ENCODE data around the gene MYCN.
A peak's percentile ranks its signal among the peaks of the same experiment; 100 is the strongest.

The MYCN gene

GRCh38 chr2:15932394-15933183 lies 7.8 kb upstream of the MYCN start:
- peak; percentile 12 to 68 for DNase-seq

GRCh38 chr2:15933184-15933845 lies 7.0 kb upstream of the MYCN start:
- DNase-seq, result no peak

DNA sequence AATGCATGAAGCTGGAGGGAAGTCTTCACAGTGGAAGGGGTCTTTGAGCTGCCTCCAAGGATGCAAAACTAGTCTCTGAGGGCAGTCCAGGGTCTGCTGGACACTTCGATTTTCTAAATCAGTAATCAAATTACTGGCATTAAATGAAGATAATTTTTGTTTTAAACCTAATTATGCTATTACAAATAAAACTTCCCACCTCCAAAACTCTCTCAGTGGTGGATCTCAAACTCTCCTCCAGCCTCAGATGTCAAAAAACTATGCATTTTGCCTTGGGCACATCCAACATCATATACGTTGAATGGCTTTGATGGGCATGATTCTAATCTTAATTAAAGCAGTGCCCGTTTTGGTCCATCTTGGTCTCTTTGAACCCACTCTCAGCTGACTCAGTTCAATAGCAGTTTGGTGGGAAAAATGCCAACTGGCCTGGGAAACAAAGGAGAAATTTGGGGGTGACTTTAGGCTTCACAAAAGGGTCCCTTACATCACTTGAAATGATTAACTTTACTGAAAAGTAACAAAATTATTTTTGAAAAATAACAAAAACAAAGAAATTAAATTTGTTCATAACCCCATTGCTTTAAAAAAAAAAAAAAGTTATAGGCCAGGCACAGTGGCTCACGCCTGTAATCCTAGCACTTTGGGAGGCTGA lies 5.9 kb upstream of the MYCN start:
- no peak for DNase-seq

- DNase-seq, result no peak
These were observed 5.2 kb upstream of the MYCN start for GRCh38 chr2:15935189-15935588.

GRCh38 chr2:15935675-15936074 lies 4.7 kb upstream of the MYCN start:
- no peak for DNase-seq

DNA sequence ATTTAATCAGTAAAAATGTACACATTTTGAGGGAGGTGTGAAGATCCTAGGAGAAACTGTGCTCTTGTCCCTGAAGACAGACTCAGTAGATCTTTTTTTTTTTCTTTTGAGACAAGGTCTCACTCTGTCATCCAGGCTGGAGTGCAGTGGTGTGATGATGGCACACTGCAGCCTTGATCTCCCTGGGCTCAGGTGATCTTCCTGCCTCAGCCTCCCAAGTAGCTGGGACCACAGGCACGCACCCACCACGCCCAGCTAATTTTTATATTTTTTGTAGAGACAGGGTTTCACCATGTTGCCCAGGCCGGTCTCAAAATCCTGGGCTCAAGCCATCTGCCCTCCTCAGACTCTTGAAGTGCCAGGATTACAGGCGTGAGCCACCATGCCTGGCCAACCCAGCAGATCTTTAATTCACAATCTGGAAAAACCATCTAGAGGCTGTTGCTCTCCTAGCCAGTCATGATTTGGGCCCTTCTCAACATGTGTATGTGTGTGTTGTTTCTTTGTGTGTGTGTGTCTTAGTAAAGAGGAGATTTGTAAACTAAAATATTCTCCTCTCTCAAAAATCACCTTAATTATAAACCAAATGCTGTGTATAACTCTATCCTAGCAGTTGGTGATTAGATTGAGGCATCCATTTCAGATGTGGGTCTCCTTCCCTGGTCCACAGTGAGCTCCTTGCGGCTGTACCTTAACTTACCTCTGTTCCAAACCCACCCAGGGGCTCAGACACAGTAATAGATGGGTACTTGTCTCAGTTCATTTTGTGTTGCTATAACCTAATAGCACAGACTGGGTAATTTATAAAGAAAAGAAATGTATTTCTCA lies 3.9 kb upstream of the MYCN start:
- DNase-seq, result peak; percentile 60 to 75

GRCh38 chr2:15937105-15937881 lies 3.1 kb upstream of the MYCN start:
- DNase-seq, result no peak

- no peak for DNase-seq
These were observed 2.2 kb upstream of the MYCN start for GRCh38 chr2:15937882-15938802.

GRCh38 chr2:15938803-15939555 lies 1.4 kb upstream of the MYCN start:
- DNase-seq, result no peak

- DNase-seq, result peak in 1 of 2 experiments; percentile 55
These were observed 845 bp upstream of the MYCN start for GRCh38 chr2:15939556-15939853.

DNA sequence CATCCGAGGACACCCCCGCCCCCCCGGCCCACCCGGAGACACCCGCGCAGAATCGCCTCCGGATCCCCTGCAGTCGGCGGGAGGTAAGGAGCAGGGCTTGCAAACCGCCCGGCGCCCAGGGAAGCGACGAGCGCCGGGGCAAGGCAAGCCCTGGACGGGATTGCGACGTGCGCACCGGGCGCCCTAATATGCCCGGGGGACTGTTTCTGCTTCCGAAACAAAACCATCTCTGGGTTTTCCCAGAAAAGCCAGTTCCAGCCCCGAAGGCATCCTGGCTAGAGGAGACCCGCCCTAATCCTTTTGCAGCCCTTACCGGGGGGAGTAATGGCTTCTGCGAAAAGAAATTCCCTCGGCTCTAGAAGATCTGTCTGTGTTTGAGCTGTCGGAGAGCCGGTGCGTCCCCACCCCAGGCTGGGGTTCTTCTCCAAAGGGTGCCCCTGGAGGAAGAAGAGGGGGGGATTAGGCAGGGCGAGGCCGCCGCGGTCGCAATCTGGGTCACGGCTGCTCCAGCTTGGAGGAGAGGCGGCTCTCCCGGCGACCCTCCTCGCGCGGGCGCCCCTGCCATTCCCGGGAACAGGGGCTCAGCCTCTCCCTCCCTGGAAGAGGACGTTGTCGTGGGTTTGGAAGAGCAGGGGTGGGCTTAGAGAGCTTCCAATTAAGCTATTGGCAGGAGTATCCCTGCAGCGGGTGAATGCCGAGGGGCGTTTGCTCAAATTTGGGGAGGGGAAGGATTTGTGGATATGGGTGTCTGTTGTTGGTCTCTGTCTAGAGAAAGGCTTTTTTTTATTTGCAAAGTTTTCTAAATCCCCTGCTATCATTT lies 521 bp downstream of the MYCN start:
- peak; percentile 48 to 69 for DNase-seq

GRCh38 chr2:15941481-15941850 lies 1.1 kb downstream of the MYCN start:
- DNase-seq, result peak in 1 of 2 experiments; percentile 50

DNA sequence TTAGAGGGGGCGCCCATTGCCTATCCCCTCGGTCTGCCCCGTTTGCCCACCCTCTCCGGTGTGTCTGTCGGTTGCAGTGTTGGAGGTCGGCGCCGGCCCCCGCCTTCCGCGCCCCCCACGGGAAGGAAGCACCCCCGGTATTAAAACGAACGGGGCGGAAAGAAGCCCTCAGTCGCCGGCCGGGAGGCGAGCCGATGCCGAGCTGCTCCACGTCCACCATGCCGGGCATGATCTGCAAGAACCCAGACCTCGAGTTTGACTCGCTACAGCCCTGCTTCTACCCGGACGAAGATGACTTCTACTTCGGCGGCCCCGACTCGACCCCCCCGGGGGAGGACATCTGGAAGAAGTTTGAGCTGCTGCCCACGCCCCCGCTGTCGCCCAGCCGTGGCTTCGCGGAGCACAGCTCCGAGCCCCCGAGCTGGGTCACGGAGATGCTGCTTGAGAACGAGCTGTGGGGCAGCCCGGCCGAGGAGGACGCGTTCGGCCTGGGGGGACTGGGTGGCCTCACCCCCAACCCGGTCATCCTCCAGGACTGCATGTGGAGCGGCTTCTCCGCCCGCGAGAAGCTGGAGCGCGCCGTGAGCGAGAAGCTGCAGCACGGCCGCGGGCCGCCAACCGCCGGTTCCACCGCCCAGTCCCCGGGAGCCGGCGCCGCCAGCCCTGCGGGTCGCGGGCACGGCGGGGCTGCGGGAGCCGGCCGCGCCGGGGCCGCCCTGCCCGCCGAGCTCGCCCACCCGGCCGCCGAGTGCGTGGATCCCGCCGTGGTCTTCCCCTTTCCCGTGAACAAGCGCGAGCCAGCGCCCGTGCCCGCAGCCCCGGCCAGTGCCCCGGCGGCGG lies 1.7 kb downstream of the MYCN start:
- DNase-seq, result peak in 1 of 2 experiments; percentile 46

DNA sequence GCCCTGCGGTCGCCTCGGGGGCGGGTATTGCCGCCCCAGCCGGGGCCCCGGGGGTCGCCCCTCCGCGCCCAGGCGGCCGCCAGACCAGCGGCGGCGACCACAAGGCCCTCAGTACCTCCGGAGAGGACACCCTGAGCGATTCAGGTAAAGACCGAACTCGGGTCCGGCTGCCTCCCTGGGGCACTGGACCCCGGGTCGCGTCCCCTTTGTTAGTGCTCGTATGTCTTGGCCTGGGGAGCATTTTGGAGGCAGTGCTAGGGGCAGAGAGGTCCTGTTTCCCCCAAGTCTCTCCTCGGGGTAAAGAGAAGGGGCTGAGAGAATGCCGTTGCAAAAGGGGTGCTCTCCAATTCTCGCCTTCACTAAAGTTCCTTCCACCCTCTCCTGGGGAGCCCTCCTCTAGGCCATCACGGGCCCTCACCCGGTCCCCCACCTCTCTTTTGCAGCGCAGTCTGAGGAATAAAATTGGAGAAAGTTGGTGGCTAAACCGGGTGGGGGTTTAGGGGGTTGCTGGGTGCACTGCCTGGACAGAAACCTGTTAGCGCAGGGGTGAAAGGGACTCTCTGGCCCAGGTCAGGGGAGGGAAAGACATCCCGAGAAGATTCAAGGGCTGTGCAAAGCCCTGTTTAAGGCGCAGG lies 2.5 kb downstream of the MYCN start:
- DNase-seq, result no peak

DNA sequence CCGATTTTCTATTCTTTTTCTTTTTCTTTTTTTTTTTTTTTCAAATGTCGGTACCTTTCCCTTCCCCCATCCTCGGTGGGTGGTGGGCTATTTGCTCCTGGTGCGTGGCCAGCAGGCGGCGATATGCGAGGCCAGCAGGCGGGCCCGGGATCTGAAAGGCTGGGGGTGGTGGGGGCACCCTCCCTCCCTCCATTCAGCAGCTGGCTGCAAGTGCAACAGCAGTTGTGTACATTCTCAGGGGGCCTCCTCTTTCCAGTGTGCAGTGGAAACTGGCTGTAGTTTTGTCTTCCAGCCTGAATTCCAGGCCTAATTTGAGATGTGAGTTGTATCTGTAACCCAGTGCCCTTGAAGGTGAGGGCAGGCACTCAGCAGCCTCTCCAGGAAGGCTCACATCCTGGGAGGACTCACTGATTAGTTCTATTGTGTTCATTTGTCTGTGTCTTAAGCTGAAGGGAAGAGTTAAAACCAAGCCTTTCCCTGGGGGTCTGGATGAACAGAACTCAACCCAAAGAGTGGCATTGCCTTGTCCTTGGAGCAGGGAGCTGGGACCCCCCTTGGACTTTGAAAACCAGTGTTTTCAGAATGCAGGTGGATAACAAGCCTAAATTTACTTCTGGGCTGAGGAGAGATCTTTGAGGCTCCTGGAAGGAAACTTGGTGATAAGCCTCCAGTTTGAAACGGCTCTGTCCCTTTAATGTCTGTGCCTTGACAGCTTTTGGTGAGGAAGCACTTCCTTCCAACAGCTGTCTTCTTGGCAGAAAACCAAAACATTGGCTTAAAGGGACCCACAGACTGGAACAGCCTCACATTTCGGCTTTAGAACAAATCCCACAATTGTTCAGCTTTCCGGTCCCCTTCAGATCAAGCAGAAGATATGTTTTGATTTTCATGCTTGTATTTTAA lies 3.3 kb downstream of the MYCN start:
- peak; percentile 95 to 98 for DNase-seq

GRCh38 chr2:15944325-15945017 lies 4.1 kb downstream of the MYCN start:
- no peak for DNase-seq

Measured in NCI-H524 (cell line).